ENCODE results near the gene SIRT2. TPM values are rescaled to one million over a fixed set of nuclear protein-coding genes. Genes with fewer than 3 reads are reported as not detected.
A peak's percentile ranks its signal among the peaks of the same experiment; 100 is the strongest.

The SIRT2 gene
- polyA plus RNA-seq, 1 experiment, result 45.5 TPM

DNA sequence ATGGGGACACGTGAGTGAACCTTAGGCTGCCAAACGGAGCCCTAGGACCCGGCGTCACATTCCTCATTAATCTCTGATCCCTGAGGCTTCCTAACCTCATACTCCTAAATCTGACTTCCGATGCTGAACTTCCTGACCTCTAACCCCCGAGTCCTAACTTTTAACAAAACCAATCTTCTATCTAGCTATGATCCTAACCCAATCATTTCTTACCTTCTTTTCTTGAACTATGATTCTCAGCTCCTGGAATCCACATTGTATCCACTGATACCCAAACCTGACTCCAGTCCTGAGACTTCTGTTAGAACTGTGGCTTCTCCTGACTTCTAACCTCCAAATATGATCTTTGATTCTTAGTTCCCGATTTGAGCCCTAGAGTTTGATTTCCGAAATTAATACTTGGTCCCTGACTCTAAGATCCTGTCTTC lies 798 bp upstream of the SIRT2 start:
- no peak for TF ChIP-seq CTCF (IDR thresholded peaks at IDR 0.05; ENCODE audit: low read depth, low read length)
- no peak for DNase-seq (ENCODE audit: low read depth, low spot score)
- peak overlapping the region; percentile 82 for H3K27ac ChIP-seq (ENCODE audit: low read depth, low read length)
- CTCF ChIA-PET, result interaction anchor here (0.6 to 2.5 kb wide), 5 partner anchors 13 to 266 kb away, joined by 3 to 23 read pairs (median 4); partner anchors contain the start of genes MRPS12 and SARS2
- H3K9me3 ChIP-seq (ENCODE audit: control insufficient read depth, insufficient read depth, low read length), result no peaks in the 10 kb centered on the region; the same call in 1 of the 2 replicates
- no peaks in the 10 kb centered on the region for H3K27me3 ChIP-seq (ENCODE audit: control insufficient read depth, insufficient read depth, low read length)
- peak overlapping the region; percentile 84 for H3K4me3 ChIP-seq (ENCODE audit: low read depth, low read length)
- POLR2A ChIA-PET, result interaction anchor here (0.7 to 1.6 kb wide), 9 partner anchors 17 to 282 kb away, joined by 3 to 6 read pairs (median 4); partner anchors contain the start of genes ACTN4, MAP4K1, MRPS12 and SARS2

GRCh38 chr19:38898788-38899446 lies 501 bp downstream of the SIRT2 start:
- CTCF ChIA-PET, result no interaction called here

GRCh38 chr19:38894968-38895367 lies 4.5 kb downstream of the SIRT2 start:
- no peak overlapping the region for H3K4me3 ChIP-seq (ENCODE audit: low read depth, low read length)
- H3K27ac ChIP-seq (ENCODE audit: low read depth, low read length), result no peak overlapping the region
- no peaks in the 10 kb centered on the region for H3K27me3 ChIP-seq (ENCODE audit: control insufficient read depth, insufficient read depth, low read length)
- no peaks in the 10 kb centered on the region; the same call in 1 of the 2 replicates for H3K9me3 ChIP-seq (ENCODE audit: control insufficient read depth, insufficient read depth, low read length)
- POLR2A ChIA-PET, result no interaction called here
- CTCF ChIA-PET, result no interaction called here
- TF ChIP-seq CTCF (IDR thresholded peaks at IDR 0.05; ENCODE audit: low read depth, low read length), result no peak
- DNase-seq (ENCODE audit: low read depth, low spot score), result no peak

More at GRCh38 chr19:38898788-38899446, 501 bp downstream of the SIRT2 start:
- H3K27me3 ChIP-seq (ENCODE audit: control insufficient read depth, insufficient read depth, low read length), result no peaks in the 10 kb centered on the region
- no peaks in the 10 kb centered on the region; the same call in 1 of the 2 replicates for H3K9me3 ChIP-seq (ENCODE audit: control insufficient read depth, insufficient read depth, low read length)
- TF ChIP-seq CTCF (IDR thresholded peaks at IDR 0.05; ENCODE audit: low read depth, low read length), result no peak
- POLR2A ChIA-PET, result interaction anchor here (0.6 kb wide), 1 partner anchor 242 kb away, joined by 3 read pairs; no protein-coding TSS in a partner anchor
- DNase-seq (ENCODE audit: low read depth, low spot score), result no peak
- peak overlapping the region; percentile 97 for H3K4me3 ChIP-seq (ENCODE audit: low read depth, low read length)
- H3K27ac ChIP-seq (ENCODE audit: low read depth, low read length), result peak overlapping the region; percentile 52

DNA sequence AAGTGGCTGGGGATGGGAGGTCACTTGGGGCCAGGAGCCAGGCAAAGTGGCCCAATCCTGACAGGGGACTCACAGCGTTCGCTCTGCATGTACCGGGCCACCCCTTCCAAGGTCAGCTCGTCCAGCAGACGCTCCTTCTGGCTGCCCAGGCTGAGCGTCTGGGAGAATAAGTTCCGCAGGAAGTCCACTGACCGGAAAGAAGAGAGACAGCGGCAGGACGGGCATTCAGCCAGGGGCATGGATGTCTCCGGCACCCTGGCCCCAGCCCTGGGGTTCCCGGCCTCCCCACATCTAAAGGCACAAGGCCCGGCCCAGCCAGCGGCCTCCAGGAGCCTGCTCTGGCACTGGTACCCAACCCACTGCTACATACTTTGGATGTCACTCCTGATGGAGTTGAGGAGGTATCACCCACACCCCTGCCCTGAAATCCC lies 6.1 kb downstream of the SIRT2 start:
- Histone ChIP-seq H3K4me3 (ENCODE audit: low read depth, low read length) (no peak overlapping the region), H3K27me3 (ENCODE audit: control insufficient read depth, insufficient read depth, low read length) (no peaks in the 10 kb centered on the region), H3K9me3 (ENCODE audit: control insufficient read depth, insufficient read depth, low read length) (no peaks in the 10 kb centered on the region), H3K27ac (ENCODE audit: low read depth, low read length) (no peak overlapping the region)
- no peak for TF ChIP-seq CTCF (IDR thresholded peaks at IDR 0.05; ENCODE audit: low read depth, low read length)
- CTCF ChIA-PET, result interaction anchor here (0.6 kb wide), 1 partner anchor 311 kb away, joined by 3 read pairs; no protein-coding TSS in a partner anchor
- POLR2A ChIA-PET, result no interaction called here
- no peak for DNase-seq (ENCODE audit: low read depth, low spot score)

GRCh38 chr19:38892841-38893240 lies 6.6 kb downstream of the SIRT2 start:
- Histone ChIP-seq H3K4me3 (ENCODE audit: low read depth, low read length) (no peak overlapping the region), H3K27ac (ENCODE audit: low read depth, low read length) (no peak overlapping the region), H3K9me3 (ENCODE audit: control insufficient read depth, insufficient read depth, low read length) (no peaks in the 10 kb centered on the region), H3K27me3 (ENCODE audit: control insufficient read depth, insufficient read depth, low read length) (no peaks in the 10 kb centered on the region)
- no peak for DNase-seq (ENCODE audit: low read depth, low spot score)
- no peak for TF ChIP-seq CTCF (IDR thresholded peaks at IDR 0.05; ENCODE audit: low read depth, low read length)
- ChIA-PET POLR2A (no interaction called here), CTCF (no interaction called here)

Data from AG04450 (cell line).